K562 (cell line): ENCODE data around the gene ABCB9.

ENCODE experiments used
- BRF1 ChIP-seq: IDR thresholded peaks from 3 replicates; pipeline ENCODE4 v1.6.1; 2011; ENCODE audit warnings: borderline replicate concordance, mild to moderate bottlenecking; ENCODE audit not compliant: insufficient read length; ENCODE audit errors: extremely low read depth
- CEBPB ChIP-seq: fragments of 450-650 bp; IDR thresholded peaks from 2 replicates; pipeline ENCODE4 v1.6.1; 2016; ENCODE audit warnings: missing genetic modification characterization, missing compliant biosample characterization
- CREM ChIP-seq: IDR thresholded peaks from 2 replicates; pipeline ENCODE4 v1.6.1; 2014; ENCODE audit warnings: antibody characterized with exemption, low read depth
- ELF1 ChIP-seq: fragments of 200-800 bp; sonication (Bioruptor generic); IDR thresholded peaks from 2 replicates; pipeline ENCODE4 v1.6.1; 2016; ENCODE audit warnings: missing genetic modification characterization, missing compliant biosample characterization
- HIVEP1 ChIP-seq: fragments of 250-450 bp; sonication (Bioruptor Pico); IDR thresholded peaks from 2 replicates; pipeline ENCODE4 v1.4.0; 2020; ENCODE audit warnings: mild to moderate bottlenecking
- KDM2B ChIP-seq: fragments of 250-450 bp; sonication (Bioruptor Pico); IDR thresholded peaks from 2 replicates; pipeline ENCODE4 v1.8.0; 2021; ENCODE audit warnings: mild to moderate bottlenecking, moderate library complexity
- PHF8 ChIP-seq: fragments of 200-600 bp; sonication (generic); IDR thresholded peaks from 2 replicates; pipeline ENCODE4 v1.6.1; 2012; ENCODE audit warnings: mixed run types, mild to moderate bottlenecking, inconsistent platforms, low read length, moderate library complexity, borderline replicate concordance
- POLR2AphosphoS5 ChIP-seq: IDR thresholded peaks from 2 replicates; pipeline ENCODE4 v1.6.1; 2011; ENCODE audit warnings: mild to moderate bottlenecking, low read depth, low read length, moderate library complexity; ENCODE audit not compliant: control insufficient read depth, insufficient read depth
- SREBF2 ChIP-seq: sonication (generic); formaldehyde crosslinking; IDR thresholded peaks from 2 replicates; pipeline ENCODE4 v1.4.0; 2020; ENCODE audit warnings: mild to moderate bottlenecking, missing genetic modification reagents
- TCF7 ChIP-seq: sonication (generic); IDR thresholded peaks from 2 replicates; pipeline ENCODE4 v1.6.1; 2016; ENCODE audit warnings: antibody characterized with exemption, borderline replicate concordance
- TEAD4 ChIP-seq, 2 experiments: sonication (generic) in 1 of 2; formaldehyde crosslinking in 1 of 2; IDR thresholded peaks; 2 replicates each; pipeline versions ENCODE4 v1.6.1 to v1.8.0; 2012 to 2022; ENCODE audit warnings: borderline replicate concordance in 1 of 2, inconsistent platforms in 1 of 2, low read length in 1 of 2, mild to moderate bottlenecking in 1 of 2, missing genetic modification reagents in 1 of 2
- U2AF2 ChIP-seq: fragments of 200-400 bp; formaldehyde crosslinking; optimal IDR thresholded peaks from 2 replicates; pipeline ENCODE3; 2017; ENCODE audit warnings: low read depth, mild to moderate bottlenecking, low read length
- ZNF431 ChIP-seq: sonication (generic); formaldehyde crosslinking; IDR thresholded peaks from 2 replicates; pipeline ENCODE4 v1.8.0; 2022; ENCODE audit warnings: mild to moderate bottlenecking, missing genetic modification reagents
- TF ChIP-seq, protein P1 (sequence below), 3 experiments: IDR thresholded peaks in 2 of 3; conservative IDR thresholded peaks in 1 of 3; 2 replicates each; pipeline ENCODE4 v1.5.1; 2011 to 2012; ENCODE audit warnings: low read length in 3 of 3, mild to moderate bottlenecking in 3 of 3, control low read depth in 2 of 3, improper control_type of control experiment in 1 of 3, inconsistent platforms in 1 of 3, low read depth in 1 of 3, mixed read lengths in 1 of 3, moderate library complexity in 1 of 3; ENCODE audit not compliant: insufficient read depth in 2 of 3

DNA sequence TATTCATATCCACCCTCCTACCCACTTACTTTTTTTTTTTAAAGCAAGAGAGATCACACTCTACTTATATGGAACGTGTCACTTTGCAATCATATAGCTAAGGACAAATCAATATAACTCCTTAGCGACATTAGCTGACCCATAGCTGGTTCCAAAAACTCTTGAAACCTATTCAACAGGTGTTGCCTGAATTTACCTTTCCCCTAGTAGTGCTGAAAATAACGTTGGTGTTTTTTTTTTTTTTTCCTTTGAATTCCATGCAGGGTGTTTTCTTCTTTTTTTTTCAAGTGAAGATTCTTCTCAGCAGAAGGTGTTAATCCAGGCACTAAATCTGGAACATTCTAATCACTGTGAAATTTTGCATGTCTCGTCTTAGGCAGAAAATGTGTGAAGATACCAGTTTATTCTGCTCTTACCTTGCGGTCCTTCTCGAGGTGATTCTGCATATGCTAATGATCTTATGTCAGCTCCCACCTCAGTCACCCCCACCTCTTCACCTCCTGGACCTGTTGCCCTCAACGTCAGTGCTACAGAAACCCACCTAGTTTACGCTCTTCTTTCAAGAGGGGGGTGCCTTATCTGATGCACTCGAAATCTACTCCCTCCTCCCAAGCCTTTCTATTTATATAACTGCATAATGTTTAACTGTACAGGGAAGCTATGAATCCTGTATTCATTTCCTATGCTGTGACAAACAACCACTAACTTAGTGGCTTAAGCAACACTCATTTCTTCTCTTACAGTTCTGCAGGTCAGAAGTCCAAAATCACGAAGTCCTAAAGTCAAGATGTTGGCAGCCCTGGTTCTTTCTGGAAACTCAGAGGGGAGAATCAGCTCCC, 63.2 kb downstream of the ABCB9 start:
- TF ChIP-seq ZNF431 (CRISPR knock-in tag) (no peak), ELF1 (tag) (no peak), PHF8 (no peak), CREM (no peak), HIVEP1 (CRISPR knock-in tag) (no peak), KDM2B (CRISPR knock-in tag) (no peak), TCF7 (no peak), TEAD4 (IDR thresholded peaks at IDR 0.05; ENCODE audit: low read length) (no peak), TEAD4 (CRISPR knock-in tag; IDR thresholded peaks at IDR 0.05; ENCODE audit: borderline replicate concordance) (no peak), POLR2AphosphoS5 (no peak), CEBPB (tag) (no peak), U2AF2 (no peak), BRF1 (no peak), SREBF2 (CRISPR knock-in tag) (no peak)
- TF ChIP-seq, protein P1, sequence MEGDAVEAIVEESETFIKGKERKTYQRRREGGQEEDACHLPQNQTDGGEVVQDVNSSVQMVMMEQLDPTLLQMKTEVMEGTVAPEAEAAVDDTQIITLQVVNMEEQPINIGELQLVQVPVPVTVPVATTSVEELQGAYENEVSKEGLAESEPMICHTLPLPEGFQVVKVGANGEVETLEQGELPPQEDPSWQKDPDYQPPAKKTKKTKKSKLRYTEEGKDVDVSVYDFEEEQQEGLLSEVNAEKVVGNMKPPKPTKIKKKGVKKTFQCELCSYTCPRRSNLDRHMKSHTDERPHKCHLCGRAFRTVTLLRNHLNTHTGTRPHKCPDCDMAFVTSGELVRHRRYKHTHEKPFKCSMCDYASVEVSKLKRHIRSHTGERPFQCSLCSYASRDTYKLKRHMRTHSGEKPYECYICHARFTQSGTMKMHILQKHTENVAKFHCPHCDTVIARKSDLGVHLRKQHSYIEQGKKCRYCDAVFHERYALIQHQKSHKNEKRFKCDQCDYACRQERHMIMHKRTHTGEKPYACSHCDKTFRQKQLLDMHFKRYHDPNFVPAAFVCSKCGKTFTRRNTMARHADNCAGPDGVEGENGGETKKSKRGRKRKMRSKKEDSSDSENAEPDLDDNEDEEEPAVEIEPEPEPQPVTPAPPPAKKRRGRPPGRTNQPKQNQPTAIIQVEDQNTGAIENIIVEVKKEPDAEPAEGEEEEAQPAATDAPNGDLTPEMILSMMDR (IDR thresholded peaks at IDR 0.05 in 2 of 3, conservative IDR thresholded peaks at IDR 0.05 in 1 of 3; ENCODE audit: insufficient read depth in 2 of 3, low read depth in 1 of 3, low read length in 3 of 3): no peak
